ENCODE results near the gene ZNF587B.

GRCh38 chr19:57816652-57817051, 13.4 kb upstream of the ZNF587B start:
- TF ChIP-seq POLR2A (IDR thresholded peaks at IDR 0.05) (peak in 2 of 3 donors; percentile 20 to 39), CTCF (IDR thresholded peaks at IDR 0.05) (no peak)

Data from body of pancreas (tissue), 4 donors.